ENCODE results near the gene MRM2.

Gene MRM2

DNA sequence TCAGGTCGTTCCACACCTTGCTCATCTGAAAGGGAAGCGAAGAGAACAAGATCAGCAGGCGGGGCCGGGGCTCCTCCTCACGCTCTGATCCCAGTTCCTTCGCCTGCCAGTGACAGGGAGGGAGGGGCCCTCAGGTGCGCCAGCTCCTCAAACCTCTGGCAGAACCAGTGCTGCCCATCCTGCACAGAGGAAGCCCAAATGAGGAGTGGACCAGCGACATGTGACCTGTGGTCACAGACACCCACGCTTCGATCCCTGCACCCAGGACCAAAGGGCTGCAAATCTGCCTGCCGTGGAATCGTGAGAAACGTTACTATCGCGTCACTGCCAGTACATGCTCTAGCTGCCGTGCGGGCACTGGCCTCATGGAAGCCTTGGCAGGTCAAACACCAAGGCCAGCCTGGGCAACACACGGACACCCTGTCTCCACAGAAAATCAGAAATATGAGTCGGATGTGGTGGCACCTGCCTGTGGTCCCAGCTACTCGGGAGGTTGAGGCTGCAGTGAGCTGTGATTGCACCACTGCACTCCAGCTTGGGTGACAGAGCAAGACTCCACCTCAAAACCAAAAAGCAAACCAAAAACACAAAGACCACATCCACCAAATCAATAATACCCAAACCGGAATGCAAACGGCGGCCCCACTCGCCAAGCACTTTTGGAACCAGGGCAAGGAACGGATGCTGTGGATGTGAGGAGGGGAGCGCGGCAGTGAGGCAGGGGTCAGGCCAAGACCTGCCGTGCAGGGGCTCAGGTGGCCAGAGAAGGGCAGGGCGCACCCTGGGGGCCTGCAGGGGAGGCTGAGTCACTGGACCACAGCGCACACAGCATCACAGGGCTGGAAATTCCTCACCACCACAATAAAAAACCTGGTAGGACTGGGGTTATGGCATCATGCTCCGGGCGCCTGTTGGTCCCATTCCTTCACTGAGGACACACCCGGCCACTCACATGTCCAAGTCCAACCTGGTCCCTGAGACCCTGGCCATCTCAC, 13.4 kb upstream of the MRM2 start:
- TF ChIP-seq CTCF (IDR thresholded peaks at IDR 0.05; ENCODE audit: low read depth, low read length): no peak
- peak; percentile 68 for DNase-seq (ENCODE audit: low read depth, low spot score)
- H3K4me3 ChIP-seq (ENCODE audit: low read depth, low read length): no peak overlapping the region
- in situ Hi-C loops (cut with HindIII; ENCODE audit: low sequenced_read_pairs): no loop called here

DNA sequence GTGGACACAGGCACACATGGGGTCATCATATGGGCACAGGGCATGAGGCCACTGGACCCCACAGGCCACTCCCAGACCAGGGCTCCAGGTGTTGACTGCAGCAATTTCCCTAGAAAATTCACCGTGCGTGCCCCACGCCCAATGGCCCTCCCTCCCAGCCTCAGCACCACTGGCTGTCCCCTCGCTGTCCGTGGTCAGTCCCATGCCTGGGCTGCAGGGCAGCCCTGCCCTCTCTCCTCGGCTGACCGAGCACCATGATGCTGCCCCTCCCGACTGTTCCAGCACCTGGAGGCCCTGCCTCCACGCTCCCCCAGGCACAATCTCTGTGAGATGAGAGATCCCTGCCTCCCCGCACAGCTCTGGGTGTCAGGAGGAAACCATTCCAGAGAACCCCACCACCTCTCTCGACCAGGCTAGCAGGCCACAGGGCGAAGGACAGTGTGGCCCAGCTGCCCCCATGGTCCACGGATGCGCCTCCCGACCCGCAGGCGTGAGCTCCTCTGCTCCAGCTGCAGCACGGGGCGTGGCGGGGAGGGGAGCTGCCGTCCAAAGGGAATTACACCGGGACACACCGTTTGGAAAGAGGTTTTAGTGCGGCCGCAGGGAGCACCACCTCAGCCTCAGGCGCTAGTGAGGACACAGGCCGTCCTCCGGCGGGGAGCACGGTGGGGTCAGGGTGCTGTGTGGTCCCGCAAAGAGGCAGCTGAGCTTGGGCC, 12.6 kb upstream of the MRM2 start:
- in situ Hi-C loops (cut with HindIII; ENCODE audit: low sequenced_read_pairs): no loop called here
- H3K4me3 ChIP-seq (ENCODE audit: low read depth, low read length): no peak overlapping the region
- TF ChIP-seq CTCF (IDR thresholded peaks at IDR 0.05; ENCODE audit: low read depth, low read length): no peak
- no peak for DNase-seq (ENCODE audit: low read depth, low spot score)

DNA sequence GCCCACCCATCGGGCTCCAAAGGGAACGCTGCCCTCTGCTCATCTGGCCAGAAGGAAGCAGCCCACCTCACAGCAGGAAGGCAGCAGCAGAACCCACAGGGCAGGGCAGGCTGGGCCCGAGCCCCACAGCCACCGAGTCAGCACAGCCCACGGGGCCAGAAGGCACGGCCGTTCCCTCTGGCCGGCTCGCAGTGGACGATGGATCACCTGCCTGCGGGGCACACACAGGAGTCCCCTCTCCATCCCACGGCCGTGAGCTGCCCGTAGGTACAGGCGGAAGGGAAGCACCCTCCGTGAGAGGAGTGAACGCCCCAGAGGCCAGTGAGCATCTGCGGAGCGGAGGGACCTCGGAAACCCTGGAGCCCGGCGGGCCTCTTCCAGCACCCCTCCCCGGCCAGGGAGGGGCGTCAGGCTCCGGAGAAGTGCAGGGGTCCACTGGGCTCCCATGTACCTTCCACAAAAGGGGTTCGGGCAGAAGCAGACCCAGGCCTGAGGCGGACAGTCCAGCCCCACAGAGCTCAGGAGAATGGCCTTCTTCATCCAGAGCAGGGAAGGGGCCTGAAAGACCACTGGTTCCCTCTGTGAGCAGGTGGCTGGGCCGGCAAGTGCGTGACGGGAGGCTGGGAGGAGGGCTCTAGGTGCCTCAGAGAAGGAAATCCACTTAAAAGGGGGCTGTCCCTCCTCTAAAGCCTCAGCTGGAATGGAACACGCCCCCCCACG, 11.7 kb upstream of the MRM2 start:
- DNase-seq (ENCODE audit: low read depth, low spot score): no peak
- TF ChIP-seq CTCF (IDR thresholded peaks at IDR 0.05; ENCODE audit: low read depth, low read length): no peak
- no peak overlapping the region for H3K4me3 ChIP-seq (ENCODE audit: low read depth, low read length)
- in situ Hi-C loops (cut with HindIII; ENCODE audit: low sequenced_read_pairs): no loop called here

DNA sequence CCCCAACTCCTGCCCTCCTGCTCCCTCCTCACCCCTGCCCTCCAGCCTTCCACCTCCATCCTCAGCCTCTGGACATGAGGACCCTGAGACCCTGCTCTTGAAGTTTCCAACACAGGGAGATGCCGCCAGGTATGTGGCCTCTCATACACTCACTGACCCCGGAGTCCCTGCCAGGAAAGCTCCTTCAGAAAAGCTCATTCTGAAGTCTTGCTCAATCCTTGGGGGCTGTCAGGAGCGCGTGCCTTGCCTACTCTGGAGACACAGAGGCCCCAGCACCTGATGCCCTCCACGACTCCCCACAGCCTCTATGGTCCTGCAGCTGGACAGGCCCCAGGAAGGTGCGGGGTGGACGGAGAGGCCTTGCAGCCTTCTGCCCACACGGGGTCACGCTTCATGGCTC, 11.0 kb upstream of the MRM2 start:
- DNase-seq (ENCODE audit: low read depth, low spot score): no peak
- in situ Hi-C loops (cut with HindIII; ENCODE audit: low sequenced_read_pairs): no loop called here
- no peak for TF ChIP-seq CTCF (IDR thresholded peaks at IDR 0.05; ENCODE audit: low read depth, low read length)
- no peak overlapping the region for H3K4me3 ChIP-seq (ENCODE audit: low read depth, low read length)

DNA sequence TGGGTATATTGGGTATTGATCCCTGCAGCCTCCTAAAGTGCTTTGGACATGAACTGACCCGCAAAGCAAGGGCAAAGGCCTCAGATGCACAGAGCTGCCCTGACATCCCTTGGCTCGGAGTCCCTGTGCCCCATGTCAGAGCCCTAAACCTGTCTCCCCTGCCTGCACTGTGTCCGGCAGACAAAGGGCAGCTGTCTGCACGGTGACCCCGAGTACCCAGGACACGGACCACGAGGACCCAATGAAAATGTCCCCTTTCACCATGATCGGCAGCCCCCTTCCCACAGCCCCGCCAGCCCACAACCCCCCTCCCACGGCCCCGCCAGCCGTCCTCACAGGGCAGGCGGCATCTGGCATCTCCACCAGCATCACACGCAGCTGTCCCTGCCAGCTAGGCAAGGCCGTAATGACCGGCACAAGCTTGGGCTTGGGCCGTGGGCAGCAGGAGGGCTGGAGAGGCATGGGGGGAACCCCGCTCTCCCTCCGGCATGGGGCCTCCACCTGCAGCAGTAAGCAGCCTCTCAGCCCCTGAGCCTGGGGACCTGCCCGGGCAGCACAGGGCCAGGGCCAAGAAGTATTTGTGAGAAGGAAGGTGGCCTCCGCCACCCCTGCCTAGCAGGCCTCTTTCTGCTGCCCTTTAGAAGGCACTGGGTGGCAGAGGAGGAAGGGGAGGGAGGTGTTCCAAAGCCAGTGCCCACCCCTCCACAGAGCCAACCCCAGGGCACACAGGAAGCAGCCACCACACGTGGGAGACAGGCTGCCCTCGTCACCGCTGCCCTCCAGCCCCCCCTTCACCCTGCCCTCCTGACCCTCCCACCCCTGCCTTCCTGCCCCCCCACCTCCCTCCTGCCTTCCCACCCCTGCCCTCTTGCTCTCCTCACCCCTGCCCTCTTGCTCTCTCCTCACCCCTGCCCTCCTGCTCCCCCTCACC, 10.1 kb upstream of the MRM2 start:
- no peak for DNase-seq (ENCODE audit: low read depth, low spot score)
- in situ Hi-C loops (cut with HindIII; ENCODE audit: low sequenced_read_pairs): no loop called here
- no peak overlapping the region for H3K4me3 ChIP-seq (ENCODE audit: low read depth, low read length)
- TF ChIP-seq CTCF (IDR thresholded peaks at IDR 0.05; ENCODE audit: low read depth, low read length): no peak
